GM19324 (cell line): ENCODE measurements around the gene CDCA5.
A peak's percentile ranks its signal among the peaks of the same experiment; 100 is the strongest.
"Not testable (repeated sequence)": the region's sequence is repeated elsewhere in the genome, so short reads cannot be mapped to it uniquely, and the experiment has no call there.

Experiments used
- ATAC-seq: cut with Tn5 transposase; IDR thresholded peaks from one replicate; pipeline ENCODE4 v1.9.1; 2021; ENCODE audit warnings: mild to moderate bottlenecking, moderate library complexity; ENCODE audit not compliant: unreplicated experiment, low FRiP score

CDCA5 gene

DNA sequence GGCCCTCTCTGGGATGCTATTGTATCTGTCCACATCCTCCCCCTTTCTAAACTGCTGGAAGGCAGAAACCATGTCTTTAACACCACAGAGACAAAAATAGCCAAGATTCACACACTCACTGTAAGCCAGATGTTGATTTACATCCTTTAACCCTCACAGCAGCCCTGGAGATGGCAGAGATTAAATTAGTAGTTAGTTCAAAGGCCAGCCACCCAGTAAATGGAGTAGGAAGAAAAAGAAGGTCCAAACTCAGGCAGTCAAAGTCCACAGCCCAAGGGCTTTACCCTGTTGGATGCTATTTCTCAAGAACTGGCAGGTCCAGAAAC lies 35.8 kb upstream of the CDCA5 start:
- ATAC-seq: no peak

DNA sequence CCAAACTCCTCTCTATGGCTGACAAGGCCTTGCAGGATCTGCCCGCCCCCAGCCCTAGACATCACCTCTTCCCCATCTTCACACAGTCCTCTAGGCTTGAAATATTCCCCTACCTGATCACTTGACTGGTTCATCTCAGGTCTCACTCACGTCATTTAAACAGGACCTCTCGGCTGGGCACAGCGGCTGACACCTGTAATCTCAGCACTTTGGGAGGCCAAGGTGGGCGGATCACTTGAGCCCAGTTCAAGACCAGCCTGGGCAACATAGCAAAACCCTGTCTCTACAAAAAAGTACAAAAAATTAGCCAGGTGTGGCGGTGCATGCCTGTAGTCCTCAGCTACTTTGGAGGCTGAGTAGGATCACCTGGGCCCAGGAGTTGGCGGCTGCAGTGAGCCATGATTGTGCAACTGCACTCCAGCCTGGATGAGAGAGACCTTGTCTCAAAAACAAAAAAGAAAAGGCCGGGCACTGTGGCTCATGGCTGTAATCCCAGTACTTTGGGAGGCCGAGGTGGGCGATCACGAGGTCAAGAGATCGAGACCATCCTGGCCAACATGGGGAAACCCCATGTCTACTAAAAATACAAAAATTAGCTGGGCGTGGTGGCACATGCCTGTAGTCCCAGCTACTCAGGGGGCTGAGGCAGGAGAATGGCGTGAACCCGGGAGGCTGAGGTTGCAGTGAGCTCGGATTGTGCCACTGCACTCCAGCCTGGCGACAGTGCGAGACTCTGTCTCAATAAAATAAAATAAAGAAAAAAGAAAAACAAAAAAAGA lies 35.2 kb upstream of the CDCA5 start:
- not testable (repeated sequence) for ATAC-seq

DNA sequence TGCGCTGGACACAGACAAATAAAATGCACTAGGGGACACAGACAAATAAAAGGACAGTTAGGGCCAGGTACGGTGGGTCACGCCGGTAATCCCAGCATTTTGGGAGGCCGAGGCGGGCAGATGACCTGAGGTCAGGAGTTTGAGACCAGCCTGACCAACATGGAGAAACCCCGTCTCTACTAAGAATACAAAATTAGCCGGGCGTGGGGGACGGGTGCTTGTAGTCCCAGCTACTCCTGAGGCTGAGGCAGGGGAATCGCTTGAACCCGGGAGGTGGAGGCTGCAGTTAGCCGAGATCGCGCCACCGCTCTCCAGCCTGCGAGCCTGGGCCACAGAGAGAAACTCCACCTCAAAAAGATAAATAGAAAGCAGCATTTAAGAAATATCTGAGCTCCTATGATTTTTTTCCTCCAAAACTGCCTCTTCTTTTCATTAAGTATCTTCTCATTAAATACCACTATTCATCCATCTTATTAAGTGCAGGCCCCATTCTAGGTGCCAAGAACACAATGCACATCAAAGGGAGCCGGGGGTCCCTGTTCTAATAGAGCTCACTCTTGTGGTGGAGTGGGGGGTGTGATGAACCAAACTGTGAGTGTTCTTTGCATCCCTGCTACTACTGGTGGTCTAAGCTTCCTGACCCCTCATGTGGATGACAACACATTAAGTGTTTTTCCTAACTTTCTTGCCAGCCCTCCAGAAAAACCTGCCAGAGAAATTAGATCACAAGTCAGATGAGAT lies 34.4 kb upstream of the CDCA5 start:
- no peak for ATAC-seq

DNA sequence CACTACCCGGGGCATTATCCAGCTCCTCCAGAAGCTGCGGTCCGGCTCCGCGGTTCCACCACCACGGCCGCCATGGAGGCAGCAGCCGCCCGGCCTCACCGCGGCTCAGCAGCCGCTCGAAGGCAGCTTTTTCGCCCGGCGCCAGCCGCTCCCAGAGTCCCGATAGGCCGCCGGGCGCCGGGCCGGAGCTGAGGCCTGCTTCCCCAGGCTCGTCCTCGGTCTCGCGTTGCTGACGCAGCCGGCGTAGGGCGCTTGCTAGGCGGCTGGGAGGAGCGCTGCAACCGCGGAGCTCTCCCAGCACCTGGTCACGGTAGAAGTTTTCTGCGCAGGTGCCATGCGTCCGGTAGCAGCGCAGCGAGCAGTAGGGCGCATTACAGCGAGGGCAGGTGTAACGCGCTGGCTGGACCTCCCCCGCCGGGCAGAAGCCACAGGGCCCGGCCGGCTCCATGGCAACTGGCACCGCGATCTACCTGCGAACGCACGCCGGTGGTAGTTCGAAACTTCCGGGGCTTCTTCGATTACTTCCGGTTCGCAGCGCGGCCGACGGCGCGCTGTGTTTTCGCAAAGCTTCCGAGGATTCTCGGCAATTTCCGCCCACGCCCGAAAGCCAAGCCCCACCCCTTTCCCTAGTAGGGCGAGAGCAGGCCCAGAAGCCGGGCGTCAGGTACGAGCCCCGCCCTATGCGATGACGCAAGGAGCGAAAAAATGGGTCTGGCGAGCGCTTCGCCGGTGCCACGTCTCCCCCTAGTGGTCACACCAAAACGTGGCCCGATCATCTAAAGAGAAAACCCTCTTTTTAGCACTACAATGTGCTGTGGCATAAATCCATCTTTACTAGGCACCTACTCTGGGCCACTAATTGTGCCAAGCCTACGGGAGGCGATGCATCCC lies 33.6 kb upstream of the CDCA5 start, which contains the start of gene ZNHIT2:
ZNHIT2 (minus strand) TSS at position 496 of the 891 bp plus-strand sequence; CDS start at position 448, 48 bp downstream.
- peak; percentile 71 for ATAC-seq

DNA sequence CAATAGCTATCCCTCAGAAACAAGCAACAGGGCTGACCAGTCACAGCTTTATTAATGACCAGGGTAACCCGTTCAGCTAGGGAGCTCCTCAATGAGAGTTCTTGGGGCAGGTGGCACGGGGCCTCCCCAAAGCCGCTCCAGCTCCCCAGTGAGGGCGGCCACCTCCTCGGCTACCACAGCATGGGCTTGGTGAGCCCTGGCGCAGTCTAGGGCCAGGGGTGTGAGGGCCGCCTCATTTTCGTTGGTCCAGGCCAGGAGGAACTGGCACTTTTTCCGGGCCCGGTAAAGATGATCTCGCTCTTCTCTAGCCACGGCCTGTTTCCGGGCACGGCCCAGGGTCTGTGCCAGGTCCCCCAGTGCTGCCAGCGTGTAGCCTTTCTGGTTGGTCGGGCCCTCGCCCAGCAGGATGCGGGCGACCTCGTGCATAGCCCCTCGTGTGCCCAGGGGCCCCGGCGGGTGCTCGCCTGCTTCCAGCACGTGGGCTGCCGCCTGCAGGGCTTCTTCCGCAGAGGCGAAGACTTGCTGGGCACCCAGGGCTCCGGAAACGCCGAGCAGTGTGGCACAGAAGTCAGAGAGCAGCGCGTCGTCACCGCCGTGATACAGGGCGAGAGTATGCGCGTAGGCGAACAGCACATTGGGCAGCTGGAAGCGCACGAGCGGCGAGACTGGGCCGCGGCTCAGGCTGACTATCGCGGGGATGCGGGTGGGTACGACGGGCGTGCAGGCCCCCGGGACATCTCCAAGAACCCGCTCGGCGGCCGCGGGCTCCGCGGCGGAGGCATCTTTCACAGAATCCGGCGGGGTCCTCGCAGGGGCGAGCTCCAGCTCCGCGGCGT lies 32.7 kb upstream of the CDCA5 start:
- peak; percentile 3 for ATAC-seq

- ATAC-seq: no peak
Measured at GRCh38 chr11:65115361-65116082, 31.7 kb upstream of the CDCA5 start.

GRCh38 chr11:65114538-65115171 lies 30.8 kb upstream of the CDCA5 start:
- ATAC-seq: no peak

GRCh38 chr11:65113839-65114238 lies 30.0 kb upstream of the CDCA5 start:
- ATAC-seq: no peak

- ATAC-seq: no peak
Measured at GRCh38 chr11:65113361-65113756, 29.5 kb upstream of the CDCA5 start.

DNA sequence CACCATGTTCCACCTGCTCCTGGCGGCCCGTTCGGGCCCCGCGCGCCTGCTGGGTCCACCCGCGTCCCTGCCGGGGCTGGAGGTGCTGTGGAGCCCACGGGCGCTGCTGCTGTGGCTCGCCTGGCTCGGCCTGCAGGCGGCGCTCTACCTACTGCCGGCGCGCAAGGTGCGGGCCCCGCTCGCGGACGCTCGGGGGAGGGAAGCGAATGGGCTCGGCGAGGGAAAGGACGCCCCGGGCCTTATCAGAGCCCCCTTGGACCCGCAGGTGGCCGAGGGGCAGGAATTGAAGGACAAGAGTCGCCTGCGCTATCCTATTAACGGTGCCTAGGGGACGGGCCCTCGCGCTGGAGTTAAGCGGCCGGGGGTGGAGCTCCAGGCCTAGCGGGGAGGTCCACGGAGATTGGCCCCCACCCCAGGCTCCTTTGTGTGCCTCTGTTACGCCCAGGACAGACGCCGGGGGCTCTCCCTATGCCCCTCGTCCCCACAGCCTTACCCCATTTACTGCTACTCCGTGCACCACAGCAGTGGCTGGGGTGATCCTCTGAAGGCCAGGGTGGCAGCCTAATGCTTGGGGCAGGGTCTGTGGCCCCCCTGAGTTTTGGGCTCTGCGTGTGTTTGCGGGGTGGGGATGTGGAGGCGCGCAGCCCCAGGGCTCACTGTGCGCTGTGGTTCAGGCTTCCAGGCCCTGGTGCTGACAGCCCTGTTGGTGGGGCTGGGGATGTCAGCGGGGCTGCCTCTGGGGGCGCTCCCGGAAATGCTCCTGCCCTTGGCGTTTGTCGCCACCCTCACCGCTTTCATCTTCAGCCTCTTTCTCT lies 28.9 kb upstream of the CDCA5 start:
- no peak for ATAC-seq

DNA sequence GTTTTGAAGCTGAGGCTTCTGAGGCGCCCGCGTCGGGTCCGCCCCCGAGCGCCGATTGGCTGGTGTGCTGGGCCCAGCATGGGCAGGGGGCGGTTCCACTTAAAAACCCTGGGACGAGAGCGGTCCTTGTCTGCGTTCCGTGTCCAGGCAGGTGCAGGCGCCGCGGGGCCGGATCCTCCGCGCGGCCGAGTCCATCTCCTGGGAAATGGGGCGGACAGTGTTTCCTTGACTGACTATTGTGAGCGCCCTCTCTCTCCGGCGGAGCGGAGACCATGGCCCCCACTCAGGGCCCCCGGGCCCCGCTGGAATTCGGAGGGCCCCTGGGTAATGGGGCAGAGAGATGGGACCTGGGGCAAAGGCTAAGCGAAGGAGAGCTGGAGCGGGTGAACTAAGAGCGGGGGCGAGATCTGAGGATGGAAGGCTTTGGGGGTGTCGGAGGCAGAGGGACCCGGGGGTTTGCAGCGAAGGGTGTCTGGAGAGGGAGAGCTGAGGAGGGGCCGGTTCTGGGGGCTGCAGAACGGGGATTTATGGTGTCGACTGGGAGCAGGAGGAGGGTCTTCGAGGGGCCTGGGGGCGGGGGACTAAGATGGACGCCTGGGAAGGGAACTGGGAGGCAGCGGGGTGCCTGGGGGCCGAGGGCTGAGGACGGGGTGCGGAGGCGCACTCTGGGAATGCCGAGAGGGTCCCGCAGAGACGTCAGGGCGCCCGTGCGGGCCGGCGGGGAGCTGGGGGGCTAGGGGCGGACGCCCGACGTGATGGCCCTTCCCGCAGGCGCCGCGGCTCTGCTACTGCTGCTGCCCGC lies 28.1 kb upstream of the CDCA5 start, which contains the start of gene TM7SF2:
TM7SF2 (plus strand) TSS at position 129 of the 802 bp plus-strand sequence; CDS start at position 273, 144 bp downstream.
- peak; percentile 54 for ATAC-seq

DNA sequence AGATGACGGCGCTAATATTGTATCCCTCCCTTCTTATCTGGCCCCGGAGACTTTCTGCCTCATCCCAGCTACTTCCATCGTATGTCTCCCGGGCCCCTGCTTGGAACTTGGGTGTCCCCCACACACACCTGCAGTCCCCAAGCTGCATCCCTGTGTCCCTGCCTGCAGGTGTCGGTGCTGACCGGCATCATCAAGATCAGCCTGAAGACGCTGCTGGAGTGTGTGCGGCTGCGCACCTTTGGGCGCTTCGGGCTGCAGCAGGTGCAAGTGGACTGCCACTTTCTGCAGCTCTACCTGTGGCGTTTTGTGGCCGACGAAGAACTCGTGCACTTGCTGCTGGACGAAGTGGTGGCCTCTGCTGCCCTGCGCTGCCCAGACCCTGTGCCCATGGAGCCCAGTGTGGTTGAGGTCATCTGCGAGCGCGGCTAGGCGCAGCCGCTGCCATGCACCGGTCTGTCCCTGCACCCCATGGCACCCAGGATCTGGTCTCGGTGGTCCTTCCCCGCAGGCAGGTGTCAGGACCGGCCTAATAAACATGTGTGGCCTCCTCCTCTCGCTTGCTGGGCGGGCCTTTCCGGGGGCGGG lies 27.4 kb upstream of the CDCA5 start:
- no peak for ATAC-seq

DNA sequence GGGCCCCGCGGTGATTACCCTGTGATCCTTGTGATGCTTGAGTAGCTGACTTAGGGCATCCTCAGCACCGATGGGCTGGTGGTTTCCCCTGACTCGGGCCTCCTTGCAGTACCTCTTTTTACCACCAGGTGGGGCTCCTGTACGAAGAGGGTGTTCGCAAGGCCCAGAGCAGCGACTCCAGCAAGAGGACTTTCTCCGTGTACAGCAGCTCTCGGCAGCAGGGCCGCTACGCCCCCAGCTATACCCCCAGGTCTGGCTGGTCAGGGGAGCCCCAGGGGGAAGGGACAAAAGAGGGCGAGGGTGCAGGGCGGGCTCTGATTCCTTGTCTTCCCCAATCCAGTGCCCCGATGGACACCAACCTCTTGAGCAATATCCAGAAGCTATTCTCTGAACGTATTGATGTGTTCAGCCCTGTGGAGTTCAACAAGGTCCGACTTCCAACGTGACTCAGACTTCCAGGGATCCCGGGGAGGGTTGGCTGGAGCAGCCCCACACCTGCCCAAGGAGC lies 26.6 kb upstream of the CDCA5 start:
- ATAC-seq: no peak

- ATAC-seq: no peak
Measured at GRCh38 chr11:65109231-65110198, 25.7 kb upstream of the CDCA5 start.

GRCh38 chr11:65108469-65109123 lies 24.8 kb upstream of the CDCA5 start:
- no peak for ATAC-seq
